C4-2B (cell line): ENCODE results near the gene GJC2.
A peak's percentile ranks its signal among the peaks of the same experiment; 100 is the strongest.

Source experiments
- H3K27ac ChIP-seq: fragments of 450-650 bp; 2 replicates; pipeline ENCODE4 v1.5.1; 2017
- ZFX ChIP-seq: fragments of 450-650 bp; IDR thresholded peaks from 2 replicates; pipeline ENCODE4 v1.6.1; 2017
- TF ChIP-seq, protein P1 (sequence below): fragments of 450-650 bp; conservative IDR thresholded peaks from 2 replicates; pipeline ENCODE4 v1.5.1; 2017; ENCODE audit warnings: mild to moderate bottlenecking

The GJC2 gene

DNA sequence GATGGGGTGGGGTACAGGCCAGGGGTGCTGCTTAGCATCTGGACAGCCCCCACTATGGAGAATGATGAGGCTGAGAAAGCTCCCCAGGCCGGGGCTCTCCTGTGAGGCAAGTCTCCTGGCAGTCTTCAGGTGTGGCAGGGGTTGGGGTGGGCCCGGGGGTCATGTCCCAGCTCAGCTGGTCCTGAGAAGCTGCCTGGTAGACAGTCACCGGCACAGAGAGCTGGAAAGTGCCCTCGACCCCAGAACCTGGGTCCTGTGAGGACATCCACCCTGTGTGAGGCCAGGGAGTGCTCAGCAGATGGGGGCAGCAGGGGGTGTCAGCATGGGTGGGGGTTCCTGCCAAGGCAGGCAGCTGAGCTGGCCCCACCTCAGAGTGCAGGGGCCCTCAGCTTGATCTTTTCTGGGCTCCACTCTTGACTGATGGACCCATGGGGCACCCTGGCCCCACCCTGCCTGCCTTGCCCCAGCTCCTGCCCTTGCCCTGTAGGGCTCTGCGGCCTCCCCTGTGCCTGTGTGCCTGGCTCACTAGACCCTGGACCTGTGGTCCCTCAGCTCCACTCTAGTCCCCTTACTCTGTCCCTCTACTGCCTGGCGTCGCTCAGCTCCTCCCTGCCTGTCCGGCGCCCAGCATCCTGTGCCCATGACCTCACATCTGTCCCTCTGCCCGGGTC lies 21.6 kb downstream of the GJC2 start:
- TF ChIP-seq, protein P1, sequence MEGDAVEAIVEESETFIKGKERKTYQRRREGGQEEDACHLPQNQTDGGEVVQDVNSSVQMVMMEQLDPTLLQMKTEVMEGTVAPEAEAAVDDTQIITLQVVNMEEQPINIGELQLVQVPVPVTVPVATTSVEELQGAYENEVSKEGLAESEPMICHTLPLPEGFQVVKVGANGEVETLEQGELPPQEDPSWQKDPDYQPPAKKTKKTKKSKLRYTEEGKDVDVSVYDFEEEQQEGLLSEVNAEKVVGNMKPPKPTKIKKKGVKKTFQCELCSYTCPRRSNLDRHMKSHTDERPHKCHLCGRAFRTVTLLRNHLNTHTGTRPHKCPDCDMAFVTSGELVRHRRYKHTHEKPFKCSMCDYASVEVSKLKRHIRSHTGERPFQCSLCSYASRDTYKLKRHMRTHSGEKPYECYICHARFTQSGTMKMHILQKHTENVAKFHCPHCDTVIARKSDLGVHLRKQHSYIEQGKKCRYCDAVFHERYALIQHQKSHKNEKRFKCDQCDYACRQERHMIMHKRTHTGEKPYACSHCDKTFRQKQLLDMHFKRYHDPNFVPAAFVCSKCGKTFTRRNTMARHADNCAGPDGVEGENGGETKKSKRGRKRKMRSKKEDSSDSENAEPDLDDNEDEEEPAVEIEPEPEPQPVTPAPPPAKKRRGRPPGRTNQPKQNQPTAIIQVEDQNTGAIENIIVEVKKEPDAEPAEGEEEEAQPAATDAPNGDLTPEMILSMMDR: no peak
- TF ChIP-seq ZFX: no peak
- no peak overlapping the region for H3K27ac ChIP-seq

DNA sequence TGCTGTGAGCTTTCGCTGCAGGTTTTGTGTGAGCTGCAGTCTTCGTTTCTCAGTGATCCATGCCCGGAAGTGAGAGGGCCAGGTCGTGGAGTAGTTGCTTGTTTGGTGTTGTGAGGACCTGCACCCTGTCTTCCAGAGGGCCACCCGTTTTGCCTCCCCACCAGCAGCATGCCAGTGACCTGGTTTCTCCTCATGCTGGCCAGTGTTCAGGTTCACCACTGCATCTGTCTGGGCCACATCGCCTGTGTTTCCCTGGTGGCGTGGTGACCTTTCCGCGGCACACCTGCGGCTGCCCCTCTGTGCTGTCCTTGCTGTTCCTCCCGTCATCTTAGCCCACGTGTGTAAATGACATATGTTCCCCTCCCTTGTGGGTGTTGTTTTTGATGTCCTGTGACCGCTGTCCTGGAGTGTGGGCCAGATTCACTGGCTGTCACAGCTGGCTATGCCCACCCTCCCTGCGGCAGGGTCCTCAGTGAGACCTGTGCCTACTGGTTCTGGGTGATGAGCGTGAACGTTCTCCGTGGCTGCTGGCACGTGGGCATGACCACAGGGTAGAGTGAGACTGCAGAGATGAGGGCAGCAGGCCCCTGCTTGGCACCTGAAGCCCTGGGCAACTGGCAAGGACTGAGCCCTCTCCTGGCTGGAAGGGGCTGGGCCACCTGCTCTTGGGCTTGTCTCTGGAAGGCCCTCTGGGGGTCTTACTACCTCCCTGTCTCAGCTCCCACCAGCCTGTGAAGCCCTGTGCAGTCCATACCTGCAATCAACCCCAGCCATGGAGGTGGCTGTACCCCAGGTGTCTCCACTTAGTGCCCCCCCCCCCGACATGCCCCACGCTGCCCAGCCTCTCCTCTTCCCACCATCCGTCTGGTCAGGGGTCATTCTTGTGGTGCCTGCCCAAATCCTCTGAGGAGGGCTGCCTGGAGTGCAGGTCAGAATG lies 23.1 kb downstream of the GJC2 start:
- TF ChIP-seq, protein P1: no peak
- TF ChIP-seq ZFX: no peak
- no peak overlapping the region for H3K27ac ChIP-seq

DNA sequence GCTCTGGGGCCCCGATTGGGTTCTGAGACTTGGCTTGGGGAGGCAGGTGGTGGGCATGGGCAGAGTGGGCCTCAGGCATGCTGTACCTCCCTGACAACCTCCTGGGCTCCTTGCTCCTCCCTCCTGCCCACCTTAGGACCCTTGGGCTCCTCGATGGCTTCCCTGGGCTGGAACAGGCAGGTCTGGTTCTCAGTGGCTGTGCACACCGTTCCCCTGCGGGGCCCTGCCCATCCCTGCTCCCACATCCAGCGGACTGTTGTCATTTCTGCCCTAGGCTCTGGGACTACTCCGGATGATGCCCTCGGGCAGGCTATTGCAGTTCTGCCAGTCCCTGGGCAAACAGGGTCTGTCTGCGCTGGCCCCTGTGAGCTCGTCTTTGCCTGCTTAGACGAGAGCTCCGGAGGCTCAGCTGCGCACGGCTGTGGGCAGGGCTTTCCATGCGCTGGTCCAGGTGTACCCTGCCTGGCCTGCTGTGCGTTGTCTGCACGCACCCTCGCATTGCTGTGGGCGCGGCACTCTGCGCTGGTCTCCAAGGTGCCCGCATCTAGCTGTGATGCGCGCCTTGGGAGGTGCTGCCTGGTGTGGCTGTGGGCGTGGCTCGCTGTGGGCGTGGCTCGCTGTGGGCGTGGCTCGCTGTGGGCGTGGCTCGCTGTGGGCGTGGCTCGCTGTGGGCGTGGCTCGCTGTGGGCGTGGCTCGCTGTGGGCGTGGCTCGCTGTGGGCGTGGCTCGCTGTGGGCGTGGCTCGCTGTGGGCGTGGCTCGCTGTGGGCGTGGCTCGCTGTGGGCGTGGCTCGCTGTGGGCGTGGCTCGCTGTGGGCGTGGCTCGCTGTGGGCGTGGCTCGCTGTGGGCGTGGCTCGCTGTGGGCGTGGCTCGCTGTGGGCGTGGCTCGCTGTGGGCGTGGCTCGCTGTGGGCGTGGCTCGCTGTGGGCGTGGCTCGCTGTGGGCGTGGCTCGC lies 24.1 kb downstream of the GJC2 start:
- H3K27ac ChIP-seq: peak overlapping the region; percentile 67; the same call in 1 of the 2 replicates

DNA sequence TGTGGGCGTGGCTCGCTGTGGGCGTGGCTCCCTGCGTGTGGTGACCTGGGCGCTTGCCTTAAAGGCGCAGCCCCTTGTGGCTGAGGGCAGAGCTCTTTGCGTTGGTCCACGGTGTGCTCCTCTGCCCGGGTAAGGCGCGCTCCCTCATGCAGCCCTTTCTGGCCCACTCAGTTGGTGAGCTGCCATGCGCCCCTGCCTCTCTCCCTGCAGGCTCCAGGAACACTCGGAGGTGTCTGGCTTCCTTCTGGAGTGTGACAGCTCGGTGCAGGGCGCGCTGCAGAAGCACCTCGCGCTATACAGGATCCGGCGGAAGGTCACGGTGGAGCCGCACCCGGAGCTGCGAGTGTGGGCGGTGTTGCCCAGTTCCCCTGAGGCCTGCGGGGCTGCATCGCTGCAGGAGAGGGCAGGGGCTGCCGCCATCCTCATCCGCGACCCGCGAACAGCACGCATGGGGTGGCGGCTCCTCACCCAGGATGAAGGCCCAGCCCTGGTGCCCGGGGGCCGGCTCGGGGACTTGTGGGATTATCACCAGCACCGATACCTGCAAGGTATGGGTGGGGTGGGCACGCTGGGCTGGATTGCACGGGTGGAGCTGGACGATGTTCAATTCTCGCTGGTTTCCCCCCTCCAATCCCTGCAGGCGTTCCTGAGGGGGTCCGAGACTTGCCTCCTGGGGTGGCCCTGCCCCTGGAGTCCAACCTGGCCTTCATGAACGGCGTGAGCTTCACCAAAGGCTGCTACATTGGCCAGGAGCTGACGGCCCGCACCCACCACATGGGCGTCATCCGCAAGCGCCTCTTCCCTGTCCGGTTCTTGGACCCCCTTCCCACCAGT lies 25.0 kb downstream of the GJC2 start:
- TF ChIP-seq ZFX: peak; percentile 24; the same call in 1 of the 2 replicates
- TF ChIP-seq, protein P1: no peak
- peak overlapping the region; percentile 67 for H3K27ac ChIP-seq

DNA sequence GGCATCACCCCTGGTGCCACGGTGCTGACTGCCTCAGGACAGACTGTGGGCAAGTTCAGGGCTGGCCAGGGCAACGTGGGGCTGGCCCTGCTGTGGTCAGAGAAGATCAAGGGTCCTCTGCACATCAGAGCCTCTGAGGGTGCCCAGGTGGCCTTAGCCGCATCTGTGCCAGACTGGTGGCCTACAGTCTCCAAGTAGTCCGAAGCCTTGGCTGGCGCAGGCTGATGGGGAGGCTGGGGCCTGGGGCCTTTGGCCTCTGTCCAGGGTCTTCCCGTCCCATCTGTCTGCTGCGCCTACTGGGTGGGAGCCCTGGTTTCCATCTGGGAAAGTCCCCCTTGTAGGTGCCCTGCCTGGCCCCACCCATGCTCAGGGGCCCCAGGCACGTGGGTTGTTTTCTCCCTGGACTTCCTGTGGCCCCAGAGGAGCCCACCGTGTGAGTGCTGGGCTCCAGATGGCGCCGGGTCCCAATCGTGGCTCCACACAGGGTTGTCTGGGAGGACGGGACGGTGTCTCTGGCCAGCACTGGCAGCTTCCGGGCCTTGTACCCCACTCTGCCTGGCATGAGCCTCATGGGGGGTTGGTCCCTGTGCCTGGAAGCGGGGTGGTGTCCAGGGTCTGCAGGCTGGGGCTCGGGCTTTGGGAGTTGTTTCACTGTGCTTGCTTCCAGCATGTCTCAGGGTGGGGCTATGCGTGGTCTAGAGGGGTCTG lies 25.7 kb downstream of the GJC2 start:
- TF ChIP-seq, protein P1: no peak
- TF ChIP-seq ZFX: no peak
- peak overlapping the region; percentile 67; the same call in 1 of the 2 replicates for H3K27ac ChIP-seq

DNA sequence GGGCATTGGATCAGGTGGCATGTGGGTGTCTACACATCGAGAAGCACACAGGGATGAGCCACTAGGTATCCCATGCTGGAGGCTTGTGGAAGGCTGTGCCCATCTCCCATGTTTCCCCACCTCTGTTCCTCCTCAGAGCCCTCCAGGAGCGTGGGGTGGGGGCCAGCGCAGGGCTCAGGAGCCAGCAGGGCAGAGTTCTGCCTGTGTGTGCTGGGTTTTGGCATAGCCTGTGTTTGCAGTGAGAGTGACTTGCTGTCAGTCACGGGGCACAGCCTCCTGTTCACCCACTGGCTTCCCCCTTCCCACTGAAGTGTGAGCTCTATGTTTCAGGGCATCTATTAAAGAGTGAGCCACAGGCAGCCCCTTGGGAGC lies 26.3 kb downstream of the GJC2 start:
- TF ChIP-seq, protein P1: no peak
- no peak for TF ChIP-seq ZFX
- no peak overlapping the region for H3K27ac ChIP-seq
